Measurements from ENCODE around the gene SCD5.

The SCD5 gene

DNA sequence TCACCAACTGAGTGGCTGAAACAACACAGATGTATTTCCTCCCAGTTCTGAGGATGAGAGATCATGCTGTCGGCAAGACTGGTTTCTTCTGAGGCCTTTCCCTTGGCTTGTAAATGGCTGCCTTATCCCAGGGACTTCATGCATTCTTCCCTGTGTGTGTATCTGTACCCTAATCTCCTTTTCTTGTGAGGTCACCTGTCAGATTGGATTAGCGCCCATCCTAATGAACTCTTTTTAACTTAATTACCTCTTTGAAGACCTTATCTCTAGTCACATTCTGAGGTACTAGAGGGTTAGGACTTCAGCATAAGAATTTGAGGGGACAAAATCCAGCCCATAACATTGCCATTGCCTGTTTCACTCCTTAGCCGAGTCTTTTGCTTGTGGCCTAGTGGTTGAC is 177.3 kb downstream of the SCD5 start:
- Histone ChIP-seq H3K4me1 (ENCODE audit: insufficient read depth, low read length, severe bottlenecking) (no peaks in the 10 kb centered on the region), H3K9me2 (ENCODE audit: low read depth, low read length) (no peaks in the 10 kb centered on the region), H3F3A (ENCODE audit: insufficient read depth, low read length) (no peaks in the 10 kb centered on the region), H3K27me3 (ENCODE audit: insufficient read depth, low read length) (no peaks in the 10 kb centered on the region; the same call in 1 of the 2 replicates), H2AFZ (ENCODE audit: low read length) (no peak overlapping the region), H3K79me2 (ENCODE audit: insufficient read depth, low read length) (no peaks in the 10 kb centered on the region), H3K4me3 (ENCODE audit: low read depth, low read length, poor library complexity, severe bottlenecking) (no peak overlapping the region), H3K27ac (ENCODE audit: low read depth, low read length, poor library complexity, severe bottlenecking) (no peak overlapping the region), H3K9ac (ENCODE audit: low read length) (no peak overlapping the region), H3K9me3 (ENCODE audit: low read length) (no peaks in the 10 kb centered on the region), H3K4me2 (ENCODE audit: low read length) (no peak overlapping the region), H4K20me1 (ENCODE audit: insufficient read depth, low read length) (no peaks in the 10 kb centered on the region), H3K36me3 (ENCODE audit: insufficient read depth, low read length) (no peaks in the 10 kb centered on the region)
- TF ChIP-seq, protein P1, sequence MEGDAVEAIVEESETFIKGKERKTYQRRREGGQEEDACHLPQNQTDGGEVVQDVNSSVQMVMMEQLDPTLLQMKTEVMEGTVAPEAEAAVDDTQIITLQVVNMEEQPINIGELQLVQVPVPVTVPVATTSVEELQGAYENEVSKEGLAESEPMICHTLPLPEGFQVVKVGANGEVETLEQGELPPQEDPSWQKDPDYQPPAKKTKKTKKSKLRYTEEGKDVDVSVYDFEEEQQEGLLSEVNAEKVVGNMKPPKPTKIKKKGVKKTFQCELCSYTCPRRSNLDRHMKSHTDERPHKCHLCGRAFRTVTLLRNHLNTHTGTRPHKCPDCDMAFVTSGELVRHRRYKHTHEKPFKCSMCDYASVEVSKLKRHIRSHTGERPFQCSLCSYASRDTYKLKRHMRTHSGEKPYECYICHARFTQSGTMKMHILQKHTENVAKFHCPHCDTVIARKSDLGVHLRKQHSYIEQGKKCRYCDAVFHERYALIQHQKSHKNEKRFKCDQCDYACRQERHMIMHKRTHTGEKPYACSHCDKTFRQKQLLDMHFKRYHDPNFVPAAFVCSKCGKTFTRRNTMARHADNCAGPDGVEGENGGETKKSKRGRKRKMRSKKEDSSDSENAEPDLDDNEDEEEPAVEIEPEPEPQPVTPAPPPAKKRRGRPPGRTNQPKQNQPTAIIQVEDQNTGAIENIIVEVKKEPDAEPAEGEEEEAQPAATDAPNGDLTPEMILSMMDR (IDR thresholded peaks at IDR 0.05; ENCODE audit: low read length), result no peak
- TF ChIP-seq EZH2 (IDR thresholded peaks at IDR 0.05; ENCODE audit: borderline replicate concordance, low read length), result no peak

DNA sequence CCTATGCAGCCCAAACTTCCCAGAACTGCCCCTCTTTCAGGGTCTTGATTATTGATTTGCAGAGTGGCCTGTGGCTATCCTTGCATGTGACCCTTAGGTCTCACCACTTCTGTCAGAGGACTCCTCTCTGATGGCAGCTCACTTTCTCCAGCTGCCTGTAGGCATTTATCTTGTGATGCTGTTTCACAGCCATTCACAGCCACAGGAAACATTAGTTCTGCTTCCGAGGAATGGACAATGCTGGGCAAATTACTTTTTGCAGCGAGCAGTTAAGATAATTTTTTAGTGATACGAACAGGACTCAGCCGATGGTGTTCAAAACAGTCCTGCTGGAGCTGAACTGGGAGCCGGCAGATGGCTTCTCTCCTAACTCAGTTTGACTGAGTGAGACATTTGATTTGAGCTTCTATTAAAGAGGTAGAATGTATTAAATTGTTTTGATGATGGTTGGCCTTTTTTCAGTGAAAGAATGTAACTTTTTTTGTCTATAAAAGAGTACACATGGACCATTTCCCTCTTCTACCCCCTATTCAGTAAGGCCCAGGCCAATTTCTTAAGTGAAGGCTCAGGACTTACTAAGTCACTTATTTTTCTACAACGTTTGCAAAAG is 178.4 kb downstream of the SCD5 start:
- Histone ChIP-seq H3K9ac (ENCODE audit: low read length) (no peak overlapping the region), H3K36me3 (ENCODE audit: insufficient read depth, low read length) (no peaks in the 10 kb centered on the region), H4K20me1 (ENCODE audit: insufficient read depth, low read length) (no peaks in the 10 kb centered on the region), H3K9me2 (ENCODE audit: low read depth, low read length) (no peaks in the 10 kb centered on the region), H3K4me2 (ENCODE audit: low read length) (no peak overlapping the region), H2AFZ (ENCODE audit: low read length) (no peak overlapping the region), H3K79me2 (ENCODE audit: insufficient read depth, low read length) (no peaks in the 10 kb centered on the region), H3K4me1 (ENCODE audit: insufficient read depth, low read length, severe bottlenecking) (no peaks in the 10 kb centered on the region), H3F3A (ENCODE audit: insufficient read depth, low read length) (no peaks in the 10 kb centered on the region), H3K4me3 (ENCODE audit: low read depth, low read length, poor library complexity, severe bottlenecking) (no peak overlapping the region), H3K27me3 (ENCODE audit: insufficient read depth, low read length) (no peaks in the 10 kb centered on the region; the same call in 1 of the 2 replicates), H3K27ac (ENCODE audit: low read depth, low read length, poor library complexity, severe bottlenecking) (no peak overlapping the region), H3K9me3 (ENCODE audit: low read length) (no peaks in the 10 kb centered on the region)
- TF ChIP-seq EZH2 (IDR thresholded peaks at IDR 0.05; ENCODE audit: borderline replicate concordance, low read length), result no peak
- TF ChIP-seq, protein P1 (IDR thresholded peaks at IDR 0.05; ENCODE audit: low read length), result no peak

DNA sequence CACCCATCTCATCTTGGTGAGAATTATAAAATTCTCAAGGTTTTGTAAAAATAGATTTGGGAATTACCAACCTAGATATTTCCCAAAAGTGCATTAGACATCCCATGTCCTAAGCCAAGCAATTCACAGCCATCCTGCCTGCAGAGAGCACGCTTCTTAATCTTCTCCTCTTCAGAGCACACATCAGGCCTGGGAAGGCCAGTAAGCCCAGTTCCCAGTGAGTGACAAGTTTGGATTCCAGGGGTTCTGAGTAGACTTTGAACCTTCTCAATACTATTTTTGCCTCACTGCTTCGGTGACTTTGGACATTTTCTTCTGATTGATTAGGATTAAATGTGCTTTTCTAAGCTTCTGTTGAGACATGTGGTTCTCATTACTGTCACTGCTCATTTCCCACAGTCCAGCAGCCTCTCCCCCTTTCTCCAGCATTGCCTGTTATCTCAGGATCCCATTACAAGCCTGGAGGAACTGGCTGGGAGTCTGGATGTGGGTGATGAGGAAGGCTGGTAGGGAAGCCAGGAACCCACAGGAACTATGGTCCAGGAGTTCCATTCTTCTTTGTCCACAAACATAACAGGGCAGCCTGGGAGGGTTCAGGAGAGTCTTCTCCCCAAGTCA is 180.4 kb downstream of the SCD5 start:
- no peaks in the 10 kb centered on the region for H4K20me1 ChIP-seq (ENCODE audit: insufficient read depth, low read length)
- H3K4me1 ChIP-seq (ENCODE audit: insufficient read depth, low read length, severe bottlenecking), result no peaks in the 10 kb centered on the region
- TF ChIP-seq EZH2 (IDR thresholded peaks at IDR 0.05; ENCODE audit: borderline replicate concordance, low read length), result no peak
- TF ChIP-seq, protein P1 (IDR thresholded peaks at IDR 0.05; ENCODE audit: low read length), result no peak
- no peaks in the 10 kb centered on the region for H3K36me3 ChIP-seq (ENCODE audit: insufficient read depth, low read length)
- H3K27ac ChIP-seq (ENCODE audit: low read depth, low read length, poor library complexity, severe bottlenecking), result no peak overlapping the region
- no peak overlapping the region for H3K4me2 ChIP-seq (ENCODE audit: low read length)
- no peaks in the 10 kb centered on the region for H3K79me2 ChIP-seq (ENCODE audit: insufficient read depth, low read length)
- no peak overlapping the region for H3K9ac ChIP-seq (ENCODE audit: low read length)
- H2AFZ ChIP-seq (ENCODE audit: low read length), result no peak overlapping the region
- no peaks in the 10 kb centered on the region for H3K9me3 ChIP-seq (ENCODE audit: low read length)
- no peaks in the 10 kb centered on the region for H3K9me2 ChIP-seq (ENCODE audit: low read depth, low read length)
- no peak overlapping the region for H3K4me3 ChIP-seq (ENCODE audit: low read depth, low read length, poor library complexity, severe bottlenecking)
- H3F3A ChIP-seq (ENCODE audit: insufficient read depth, low read length), result no peaks in the 10 kb centered on the region
- H3K27me3 ChIP-seq (ENCODE audit: insufficient read depth, low read length), result no peaks in the 10 kb centered on the region
